Measurements from ENCODE around the gene PUS1.

DNA sequence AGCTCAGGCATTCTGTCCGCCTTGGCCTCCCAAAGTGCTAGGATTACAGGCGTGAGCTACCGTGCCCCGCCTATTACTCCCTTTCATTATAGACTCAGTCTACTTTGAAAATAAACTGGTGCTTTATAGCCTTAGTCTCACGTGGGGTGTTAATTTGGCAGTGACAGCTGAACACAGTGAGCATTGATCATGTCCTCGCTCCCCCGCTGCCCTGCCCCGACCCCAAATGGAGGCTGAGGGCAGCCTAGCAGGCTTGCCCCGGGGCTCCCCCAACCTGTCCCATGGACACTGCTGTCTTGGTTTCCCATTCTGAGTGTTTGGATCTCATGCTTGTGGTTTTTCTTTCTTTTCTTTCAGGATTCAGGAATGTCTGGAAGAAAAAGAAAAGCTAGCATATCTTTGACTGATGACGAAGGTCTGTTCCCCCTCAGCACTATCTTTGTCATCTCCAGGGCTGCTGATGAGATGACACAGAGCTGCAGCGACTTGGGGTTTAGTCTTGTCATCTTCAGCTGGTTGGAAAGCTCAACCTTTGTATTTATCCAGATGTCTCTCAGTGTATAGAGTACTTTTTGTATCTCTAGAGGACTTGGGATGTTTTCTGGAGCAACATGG lies 62.8 kb downstream of the PUS1 start:
- TF ChIP-seq YBX1 (IDR thresholded peaks at IDR 0.05) (no peak), SMAD1 (IDR thresholded peaks at IDR 0.05; ENCODE audit: low read depth, partially characterized antibody) (no peak), YY1 (IDR thresholded peaks at IDR 0.05; ENCODE audit: low read depth, low read length) (no peak), STAT1 (conservative IDR thresholded peaks at IDR 0.05) (no peak), SRF (IDR thresholded peaks at IDR 0.05; ENCODE audit: low read depth in 2 of 2, low read length in 2 of 2) (no peak), CTCF (IDR thresholded peaks at IDR 0.05 in 2 of 3, conservative IDR thresholded peaks at IDR 0.05 in 1 of 3; ENCODE audit: control insufficient read depth in 2 of 3, extremely low read depth in 1 of 3, insufficient read depth in 1 of 3, low read depth in 3 of 3, low read length in 3 of 3) (no peak), NR2C2 (IDR thresholded peaks at IDR 0.05; ENCODE audit: borderline replicate concordance, control insufficient read depth, insufficient read length, low read depth) (no peak)
- TF ChIP-seq, protein P1, sequence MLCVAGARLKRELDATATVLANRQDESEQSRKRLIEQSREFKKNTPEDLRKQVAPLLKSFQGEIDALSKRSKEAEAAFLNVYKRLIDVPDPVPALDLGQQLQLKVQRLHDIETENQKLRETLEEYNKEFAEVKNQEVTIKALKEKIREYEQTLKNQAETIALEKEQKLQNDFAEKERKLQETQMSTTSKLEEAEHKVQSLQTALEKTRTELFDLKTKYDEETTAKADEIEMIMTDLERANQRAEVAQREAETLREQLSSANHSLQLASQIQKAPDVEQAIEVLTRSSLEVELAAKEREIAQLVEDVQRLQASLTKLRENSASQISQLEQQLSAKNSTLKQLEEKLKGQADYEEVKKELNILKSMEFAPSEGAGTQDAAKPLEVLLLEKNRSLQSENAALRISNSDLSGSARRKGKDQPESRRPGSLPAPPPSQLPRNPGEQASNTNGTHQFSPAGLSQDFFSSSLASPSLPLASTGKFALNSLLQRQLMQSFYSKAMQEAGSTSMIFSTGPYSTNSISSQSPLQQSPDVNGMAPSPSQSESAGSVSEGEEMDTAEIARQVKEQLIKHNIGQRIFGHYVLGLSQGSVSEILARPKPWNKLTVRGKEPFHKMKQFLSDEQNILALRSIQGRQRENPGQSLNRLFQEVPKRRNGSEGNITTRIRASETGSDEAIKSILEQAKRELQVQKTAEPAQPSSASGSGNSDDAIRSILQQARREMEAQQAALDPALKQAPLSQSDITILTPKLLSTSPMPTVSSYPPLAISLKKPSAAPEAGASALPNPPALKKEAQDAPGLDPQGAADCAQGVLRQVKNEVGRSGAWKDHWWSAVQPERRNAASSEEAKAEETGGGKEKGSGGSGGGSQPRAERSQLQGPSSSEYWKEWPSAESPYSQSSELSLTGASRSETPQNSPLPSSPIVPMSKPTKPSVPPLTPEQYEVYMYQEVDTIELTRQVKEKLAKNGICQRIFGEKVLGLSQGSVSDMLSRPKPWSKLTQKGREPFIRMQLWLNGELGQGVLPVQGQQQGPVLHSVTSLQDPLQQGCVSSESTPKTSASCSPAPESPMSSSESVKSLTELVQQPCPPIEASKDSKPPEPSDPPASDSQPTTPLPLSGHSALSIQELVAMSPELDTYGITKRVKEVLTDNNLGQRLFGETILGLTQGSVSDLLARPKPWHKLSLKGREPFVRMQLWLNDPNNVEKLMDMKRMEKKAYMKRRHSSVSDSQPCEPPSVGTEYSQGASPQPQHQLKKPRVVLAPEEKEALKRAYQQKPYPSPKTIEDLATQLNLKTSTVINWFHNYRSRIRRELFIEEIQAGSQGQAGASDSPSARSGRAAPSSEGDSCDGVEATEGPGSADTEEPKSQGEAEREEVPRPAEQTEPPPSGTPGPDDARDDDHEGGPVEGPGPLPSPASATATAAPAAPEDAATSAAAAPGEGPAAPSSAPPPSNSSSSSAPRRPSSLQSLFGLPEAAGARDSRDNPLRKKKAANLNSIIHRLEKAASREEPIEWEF (IDR thresholded peaks at IDR 0.05; ENCODE audit: insufficient replicate concordance, low read depth, low read length), result no peak
- TF ChIP-seq, protein P2, sequence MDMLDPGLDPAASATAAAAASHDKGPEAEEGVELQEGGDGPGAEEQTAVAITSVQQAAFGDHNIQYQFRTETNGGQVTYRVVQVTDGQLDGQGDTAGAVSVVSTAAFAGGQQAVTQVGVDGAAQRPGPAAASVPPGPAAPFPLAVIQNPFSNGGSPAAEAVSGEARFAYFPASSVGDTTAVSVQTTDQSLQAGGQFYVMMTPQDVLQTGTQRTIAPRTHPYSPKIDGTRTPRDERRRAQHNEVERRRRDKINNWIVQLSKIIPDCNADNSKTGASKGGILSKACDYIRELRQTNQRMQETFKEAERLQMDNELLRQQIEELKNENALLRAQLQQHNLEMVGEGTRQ (IDR thresholded peaks at IDR 0.05; ENCODE audit: borderline replicate concordance, low read depth, low read length), result no peak

Measured in GM12878 (cell line).